AG09309 (cell line): ENCODE data around the gene OR6Y1.

Experiments used
- DNase-seq: peaks from one replicate; pipeline ENCODE4 v3.0.0-alpha.2; 2010; ENCODE audit warnings: low read depth
- H3K4me3 ChIP-seq: 2 replicates; pipeline ENCODE4 v1.5.1; 2011; ENCODE audit warnings: mild to moderate bottlenecking, low read depth, low read length, moderate library complexity; ENCODE audit not compliant: control insufficient read depth
- CTCF ChIP-seq: IDR thresholded peaks from 2 replicates; pipeline ENCODE4 v1.5.1; 2011; ENCODE audit warnings: mild to moderate bottlenecking, low read depth, low read length, inconsistent platforms; ENCODE audit not compliant: insufficient read depth, control insufficient read depth; ENCODE audit errors: missing control alignments

The OR6Y1 gene

GRCh38 chr1:158509471-158510156, 44.6 kb downstream of the OR6Y1 start:
- no peak for DNase-seq
- H3K4me3 ChIP-seq, result no peak overlapping the region
- TF ChIP-seq CTCF, result no peak

GRCh38 chr1:158507511-158507910, 46.7 kb downstream of the OR6Y1 start:
- no peak for DNase-seq
- H3K4me3 ChIP-seq, result no peak overlapping the region
- TF ChIP-seq CTCF, result no peak

GRCh38 chr1:158506369-158506987, 47.7 kb downstream of the OR6Y1 start:
- TF ChIP-seq CTCF, result peak; percentile 35
- DNase-seq, result no peak
- no peak overlapping the region for H3K4me3 ChIP-seq

- no peak overlapping the region for H3K4me3 ChIP-seq
- DNase-seq, result no peak
- no peak for TF ChIP-seq CTCF
Observed at GRCh38 chr1:158496374-158496773, 57.8 kb downstream of the OR6Y1 start.

GRCh38 chr1:158494796-158495195, 59.4 kb downstream of the OR6Y1 start:
- H3K4me3 ChIP-seq, result no peak overlapping the region
- TF ChIP-seq CTCF, result no peak
- no peak for DNase-seq
